Fibroblast of skin of back (primary cell): ENCODE results near the gene LUZP2.

Experiments
- DNase-seq: peaks from one replicate; pipeline ENCODE4 v3.0.0-alpha.2; 2013

Gene LUZP2

GRCh38 chr11:24567380-24567779 is 70.5 kb downstream of the LUZP2 start:
- DNase-seq = no peak

- DNase-seq = no peak
Observed at GRCh38 chr11:24572376-24572775, 75.5 kb downstream of the LUZP2 start.

- peak; percentile 37 for DNase-seq
Observed at GRCh38 chr11:24574461-24574860, 77.6 kb downstream of the LUZP2 start.

- peak; percentile 86 for DNase-seq
Observed at GRCh38 chr11:24575392-24575791, 78.5 kb downstream of the LUZP2 start.

GRCh38 chr11:24585192-24585591 is 88.3 kb downstream of the LUZP2 start:
- peak; percentile 40 for DNase-seq

- DNase-seq = peak; percentile 48
Observed at GRCh38 chr11:24587635-24588034, 90.8 kb downstream of the LUZP2 start.

- DNase-seq = peak; percentile 76
Observed at GRCh38 chr11:24588081-24588480, 91.2 kb downstream of the LUZP2 start.

GRCh38 chr11:24589064-24589463 is 92.2 kb downstream of the LUZP2 start:
- no peak for DNase-seq

GRCh38 chr11:24591283-24591682 is 94.4 kb downstream of the LUZP2 start:
- DNase-seq = peak; percentile 24

- peak; percentile 67 for DNase-seq
Observed at GRCh38 chr11:24592360-24592759, 95.5 kb downstream of the LUZP2 start.

- DNase-seq = peak; percentile 2
Observed at GRCh38 chr11:24593332-24593731, 96.5 kb downstream of the LUZP2 start.

- DNase-seq = no peak
Observed at GRCh38 chr11:24594401-24594800, 97.5 kb downstream of the LUZP2 start.

- no peak for DNase-seq
Observed at GRCh38 chr11:24598641-24599040, 101.8 kb downstream of the LUZP2 start.

GRCh38 chr11:24609192-24610119 is 112.6 kb downstream of the LUZP2 start:
- no peak for DNase-seq

- DNase-seq = peak; percentile 19
Observed at GRCh38 chr11:24615451-24616160, 118.8 kb downstream of the LUZP2 start.

GRCh38 chr11:24617856-24618255 is 121.0 kb downstream of the LUZP2 start:
- no peak for DNase-seq

GRCh38 chr11:24619900-24620299 is 123.0 kb downstream of the LUZP2 start:
- DNase-seq = no peak

- no peak for DNase-seq
Observed at GRCh38 chr11:24622262-24622661, 125.4 kb downstream of the LUZP2 start.

GRCh38 chr11:24623121-24623520 is 126.3 kb downstream of the LUZP2 start:
- DNase-seq = peak; percentile 77

- DNase-seq = no peak
Observed at GRCh38 chr11:24624432-24624831, 127.6 kb downstream of the LUZP2 start.

GRCh38 chr11:24625975-24626374 is 129.1 kb downstream of the LUZP2 start:
- no peak for DNase-seq

GRCh38 chr11:24628224-24628776 is 131.4 kb downstream of the LUZP2 start:
- DNase-seq = no peak

- DNase-seq = no peak
Observed at GRCh38 chr11:24634606-24635160, 137.8 kb downstream of the LUZP2 start.
